Coronary artery (tissue), 2 donors: ENCODE results near the gene MRPL39.

ENCODE experiments used
- DNase-seq: peaks from one replicate; pipeline ENCODE4 v3.0.0-alpha.2; 2017; ENCODE audit warnings: low spot score
- H3K27ac ChIP-seq, 2 donors: fragments of 200-600 bp; sonication (generic); one replicate each; pipeline ENCODE4 v1.5.1; 2016 to 2019
- H3K4me3 ChIP-seq: fragments of 200-600 bp; sonication (generic); 2 replicates; pipeline ENCODE4 v1.5.1; 2016; ENCODE audit warnings: mild to moderate bottlenecking, moderate library complexity
- CTCF ChIP-seq: fragments of 200-600 bp; sonication (generic); IDR thresholded peaks from one replicate; pipeline ENCODE4 v1.5.1; 2019; ENCODE audit warnings: antibody characterized with exemption

MRPL39 gene

GRCh38 chr21:25583370-25584130, 23.7 kb downstream of the MRPL39 start:
- H3K4me3 ChIP-seq = no peak overlapping the region
- DNase-seq = no peak
- no peak for TF ChIP-seq CTCF
- no peak overlapping the region for H3K27ac ChIP-seq

- H3K27ac ChIP-seq = no peak overlapping the region
- no peak overlapping the region for H3K4me3 ChIP-seq
- TF ChIP-seq CTCF = no peak
- DNase-seq = no peak
Measured at GRCh38 chr21:25582888-25583287, 24.4 kb downstream of the MRPL39 start.

- no peak for DNase-seq
Measured at GRCh38 chr21:25582164-25582790, 25.0 kb downstream of the MRPL39 start.

GRCh38 chr21:25581582-25581981, 25.7 kb downstream of the MRPL39 start:
- DNase-seq = no peak
- Histone ChIP-seq H3K27ac (no peak overlapping the region), H3K4me3 (no peak overlapping the region)
- TF ChIP-seq CTCF = no peak

More at GRCh38 chr21:25582164-25582790, 25.0 kb downstream of the MRPL39 start:
- no peak for TF ChIP-seq CTCF
- Histone ChIP-seq H3K27ac (no peak overlapping the region), H3K4me3 (no peak overlapping the region)

GRCh38 chr21:25580912-25581260, 26.4 kb downstream of the MRPL39 start:
- DNase-seq = no peak
- Histone ChIP-seq H3K27ac (no peak overlapping the region), H3K4me3 (no peak overlapping the region)
- no peak for TF ChIP-seq CTCF

- no peak for DNase-seq
- Histone ChIP-seq H3K27ac (no peak overlapping the region), H3K4me3 (no peak overlapping the region)
- TF ChIP-seq CTCF = no peak
Measured at GRCh38 chr21:25579226-25580013, 27.9 kb downstream of the MRPL39 start.
